K562 (cell line): Measurements from ENCODE around the gene LMBR1L. TPM values are rescaled to one million over a fixed set of nuclear protein-coding genes. Genes with fewer than 3 reads are reported as not detected.
"Not testable (repeated sequence)": the region's sequence is repeated elsewhere in the genome, so short reads cannot be mapped to it uniquely, and the experiment has no call there.

Source experiments
- ATAC-seq: fragments of 200-7000 bp; cut with Tn5 transposase; 3 replicates; pipeline ENCODE4 v1.9.1; 2020; ENCODE audit warnings: moderate library complexity
- BruUV-seq: library from RNA; stranded (reverse); fragments of 400-500 nt; replicated peaks from 2 replicates; lab custom pipeline; 2021; lab: Mats Ljungman, UMichigan
- CTCF ChIA-PET: fragments of 300-600 bp; formaldehyde crosslinking; extraction: SDS; loops from one replicate; lab custom pipeline; 2021; ENCODE audit warnings: low intra/inter-chr PET ratio; lab: Yijun Ruan, JAX
- POLR2A ChIA-PET: fragments of 300-600, 350-650 bp; sonication (Branson Sonifier 250); formaldehyde crosslinking; extraction: SDS; loops from one replicate; lab custom pipeline; 2021; ENCODE audit warnings: antibody characterized with exemption, inconsistent platforms; lab: Yijun Ruan, JAX
- DNase-seq, 4 experiments: peaks; one replicate each; pipeline versions ENCODE4 v3.0.0 to v3.0.0-alpha.2; 2011 to 2018; ENCODE audit warnings: low spot score in 3 of 4, mixed read lengths in 3 of 4; ENCODE audit errors: extremely low read depth in 1 of 4
- FAIRE-seq: peaks from 2 replicates; lab custom pipeline; 2011; peaks lifted over from hg19 to GRCh38; lab: Jason Lieb, UNC
- H2AFZ ChIP-seq: 2 replicates; pipeline ENCODE4 v1.6.0; 2011; ENCODE audit warnings: low read depth, low read length, control low read depth, inconsistent platforms
- H3K27ac ChIP-seq: fragments of 200-600 bp; 3 replicates; pipeline ENCODE4 v1.8.0; 2011; ENCODE audit warnings: low read depth, mild to moderate bottlenecking, control low read depth, inconsistent platforms, low read length, moderate library complexity, mixed read lengths; ENCODE audit errors: extremely low read depth
- H3K27me3 ChIP-seq, 2 experiments: fragments of 300-600 bp in 1 of 2; 2 replicates in 1 of 2; 3 replicates in 1 of 2; pipeline versions ENCODE4 v1.6.0 to v1.8.0; 2011; ENCODE audit warnings: inconsistent platforms in 2 of 2, low read length in 2 of 2, mild to moderate bottlenecking in 1 of 2, mixed read lengths in 1 of 2, moderate library complexity in 1 of 2; ENCODE audit not compliant: control insufficient read depth in 2 of 2, insufficient read depth in 2 of 2
- H3K36me3 ChIP-seq: fragments of 300-600 bp; 3 replicates; pipeline ENCODE4 v1.8.0; 2011; ENCODE audit warnings: mild to moderate bottlenecking, low read length, inconsistent platforms; ENCODE audit not compliant: control insufficient read depth, insufficient read depth
- H3K4me1 ChIP-seq, 2 experiments: fragments of 200-600 bp in 1 of 2; replicated peaks in 1 of 2; 2 replicates in 1 of 2; 3 replicates in 1 of 2; pipeline versions ENCODE4 v1.5.1 to v1.8.0; 2011; ENCODE audit warnings: inconsistent platforms in 2 of 2, low read length in 2 of 2, mild to moderate bottlenecking in 1 of 2, mixed read lengths in 1 of 2, moderate library complexity in 1 of 2; ENCODE audit not compliant: control insufficient read depth in 2 of 2, insufficient read depth in 2 of 2
- H3K4me2 ChIP-seq: 2 replicates; pipeline ENCODE4 v1.6.1; 2011; ENCODE audit warnings: low read length, control low read depth, inconsistent platforms, mixed read lengths; ENCODE audit not compliant: insufficient read depth
- H3K4me3 ChIP-seq: fragments of 200-600 bp; sonication (generic), shearing (Covaris generic); 2 replicates; pipeline ENCODE4 v1.5.1; 2016; ENCODE audit warnings: control low read depth, inconsistent platforms
- H3K79me2 ChIP-seq: fragments of 200-600 bp; 3 replicates; pipeline ENCODE4 v1.8.0; 2011; ENCODE audit warnings: low read length, inconsistent platforms; ENCODE audit not compliant: control insufficient read depth, insufficient read depth
- H3K9ac ChIP-seq, 2 experiments: 2 replicates each; pipeline versions ENCODE4 v1.6.0 to v1.6.1; 2011; ENCODE audit warnings: low read depth in 2 of 2, low read length in 2 of 2, control low read depth in 1 of 2, inconsistent platforms in 1 of 2, mild to moderate bottlenecking in 1 of 2, mixed read lengths in 1 of 2; ENCODE audit not compliant: insufficient read depth in 1 of 2
- H3K9me1 ChIP-seq: one replicate; pipeline ENCODE4 v1.6.0; 2011; ENCODE audit warnings: inconsistent platforms, mild to moderate bottlenecking, low read length, moderate library complexity; ENCODE audit not compliant: control insufficient read depth, insufficient read depth
- H3K9me3 ChIP-seq: replicated peaks from 2 replicates; pipeline ENCODE4 v1.5.1; 2011; ENCODE audit warnings: low read depth, low read length, inconsistent platforms; ENCODE audit not compliant: control insufficient read depth, insufficient read depth
- H4K20me1 ChIP-seq: replicated peaks from 2 replicates; pipeline ENCODE4 v1.6.1; 2011; ENCODE audit warnings: low read length, inconsistent platforms, mixed read lengths; ENCODE audit not compliant: control insufficient read depth, insufficient read depth
- GMEB1 ChIP-seq: fragments of 250-450 bp; sonication (Bioruptor Pico); IDR thresholded peaks from 2 replicates; pipeline ENCODE4 v1.4.0; 2020; ENCODE audit warnings: mild to moderate bottlenecking
- LEF1 ChIP-seq: fragments of 450-650 bp; IDR thresholded peaks from 2 replicates; pipeline ENCODE4 v1.6.1; 2016; ENCODE audit warnings: mild to moderate bottlenecking
- MTF1 ChIP-seq: fragments of 250-450 bp; sonication (Bioruptor Pico); IDR thresholded peaks from 2 replicates; pipeline ENCODE4 v1.9.0; 2021; ENCODE audit warnings: moderate library complexity, mild to moderate bottlenecking, inconsistent platforms, borderline replicate concordance
- POLR2AphosphoS5 ChIP-seq: IDR thresholded peaks from 2 replicates; pipeline ENCODE4 v1.6.1; 2011; ENCODE audit warnings: mild to moderate bottlenecking, low read depth, low read length, moderate library complexity; ENCODE audit not compliant: control insufficient read depth, insufficient read depth
- RBM34 ChIP-seq: fragments of 200-400 bp; formaldehyde crosslinking; IDR thresholded peaks from 2 replicates; pipeline ENCODE4 v1.6.1; 2018; ENCODE audit warnings: low read length, borderline replicate concordance; ENCODE audit not compliant: insufficient read depth
- TFAP4 ChIP-seq: sonication (generic); formaldehyde crosslinking; IDR thresholded peaks from 2 replicates; pipeline ENCODE4 v1.8.0; 2022; ENCODE audit warnings: missing genetic modification reagents, mild to moderate bottlenecking, moderate library complexity, borderline replicate concordance
- ZBTB5 ChIP-seq: fragments of 450-650 bp; IDR thresholded peaks from 2 replicates; pipeline ENCODE4 v1.6.1; 2017; ENCODE audit warnings: antibody characterized with exemption
- ZFP30 ChIP-seq: fragments of 250-450 bp; sonication (Bioruptor Pico); IDR thresholded peaks from 2 replicates; pipeline ENCODE4 v1.8.0; 2022; ENCODE audit warnings: moderate library complexity, mild to moderate bottlenecking, inconsistent platforms, borderline replicate concordance
- ZNF12 ChIP-seq: sonication (generic); formaldehyde crosslinking; IDR thresholded peaks from 2 replicates; pipeline ENCODE4 v1.4.0; 2020; ENCODE audit warnings: mild to moderate bottlenecking, missing genetic modification reagents
- ZNF583 ChIP-seq: fragments of 250-450 bp; sonication (Bioruptor Pico); IDR thresholded peaks from 2 replicates; pipeline ENCODE4 v1.4.0; 2020
- ZNF696 ChIP-seq: fragments of 250-450 bp; sonication (Bioruptor Pico); conservative IDR thresholded peaks from 2 replicates; pipeline ENCODE4 v1.4.0; 2020; ENCODE audit warnings: mild to moderate bottlenecking, moderate library complexity
- WGBS: fragments of 100-300 bp; shearing (Covaris generic); methylation state at CpG from one replicate; pipeline ENCODE4 v1.1.6; 2016; ENCODE audit warnings: low coverage, mixed read lengths; ENCODE audit not compliant: insufficient coverage; ENCODE audit errors: missing lambda C conversion rate; 5-methylcytosine and 5-hydroxymethylcytosine counted together
- in situ Hi-C: fragments of 300-500 bp; cut with MboI; formaldehyde crosslinking; loops from 4 replicates; pipeline ENCODE4 v1.15.0; 2018; ENCODE audit warnings: inconsistent platforms, mixed read lengths
- intact Hi-C: fragments of 100-400 bp; cut with micrococcal nuclease; formaldehyde crosslinking; loops from 2 replicates; pipeline ENCODE4 v1.14.2; 2022
- polyA plus RNA-seq, 8 experiments: library from polyadenylated mRNA; depleted of rRNA in 4 of 8; stranded (reverse) in 5 of 8; unstranded in 3 of 8; fragments of >200 nt; fragmentation: Nextera tagmentation in 2 of 8; fragmentation: Illumina TruSeq in 1 of 8; extraction: Ambion mirVana in 2 of 8; extraction: Trizol in 1 of 8; gene quantifications; 2 replicates each; pipeline versions ENCODE4 v1.2.1 to v1.2.3, GENCODE V29; 2011 to 2014; ENCODE audit warnings: inconsistent platforms in 1 of 8, missing spikeins in 1 of 8
- total RNA-seq, 7 experiments: library from RNA; depleted of rRNA in 6 of 7; stranded (reverse); fragments of >200 nt in 6 of 7; fragmentation: Illumina TruSeq in 2 of 7; extraction: Trizol in 2 of 7; gene quantifications; 2 replicates each; pipeline versions ENCODE4 v1.2.1 to v1.2.3, GENCODE V29; 2011 to 2021; ENCODE audit warnings: low replicate concordance in 1 of 7

Gene LMBR1L
- total and polyA plus RNA-seq, 9 of the 15 experiments (the other 6 are each of a cell fraction or from before 2014, with no cell fraction given), result 2.5 to 57.0 (median 31.1) TPM

GRCh38 chr12:49137476-49137875, 26.8 kb upstream of the LMBR1L start (continued):
- TF ChIP-seq TFAP4 (CRISPR knock-in tag) (no peak), POLR2AphosphoS5 (no peak), ZBTB5 (no peak), ZNF583 (CRISPR knock-in tag) (no peak), RBM34 (no peak), GMEB1 (CRISPR knock-in tag) (no peak), MTF1 (CRISPR knock-in tag) (no peak), ZFP30 (no peak), LEF1 (no peak), ZNF12 (CRISPR knock-in tag) (no peak), ZNF696 (CRISPR knock-in tag) (no peak)
- TF ChIP-seq, all 486 proteins: peak for 0

- POLR2A ChIA-PET, result interaction anchor here (1.1 to 1.6 kb wide), 2 partner anchors 29 to 129 kb away, joined by 3 to 5 read pairs; no protein-coding TSS in a partner anchor
- DNase-seq, H3K27ac ChIP-seq, H3K9me3 ChIP-seq, FAIRE-seq, H3K27me3 ChIP-seq, H3K4me3 ChIP-seq, H3K36me3 ChIP-seq, H2AFZ ChIP-seq, BruUV-seq, H3K4me2 ChIP-seq, H3K9me1 ChIP-seq, in situ Hi-C loops, H4K20me1 ChIP-seq, ATAC-seq, H3K9ac ChIP-seq, CTCF ChIA-PET: not testable (repeated sequence)
- Histone ChIP-seq H3K79me2 (peaks cover 19% of the 10 kb centered on the region), H3K4me1 (peaks cover 9 to 12% of the 10 kb centered on the region in 2 experiments; a peak in 3 of 5 replicates)
- WGBS, result 70% methylated on average over 3 of the region's 3 CpGs
- intact Hi-C loops, result loop anchor here (10.0 kb wide), 1 partner anchor 128 kb away; the partner anchor contains the start of gene TUBA1C
Measured at GRCh38 chr12:49136997-49137396, 26.4 kb upstream of the LMBR1L start.
